MG63 (cell line): ENCODE data around the gene CXXC5. TPM values are rescaled to one million over a fixed set of nuclear protein-coding genes. Genes with fewer than 3 reads are reported as not detected.

Experiments used
- DNase-seq: peaks from one replicate; pipeline ENCODE4 v3.0.0-alpha.2; 2020
- H3K27me3 ChIP-seq: fragments of 250-450 bp; sonication (Bioruptor Pico); 2 replicates; pipeline ENCODE4 v1.5.1; 2020; ENCODE audit warnings: mild to moderate bottlenecking, moderate library complexity
- H3K36me3 ChIP-seq: fragments of 250-450 bp; sonication (Bioruptor Pico); 2 replicates; pipeline ENCODE4 v1.5.1; 2020; ENCODE audit warnings: mild to moderate bottlenecking, moderate library complexity
- H3K4me3 ChIP-seq: fragments of 250-450 bp; sonication (Bioruptor Pico); 2 replicates; pipeline ENCODE4 v1.5.1; 2020; ENCODE audit warnings: mild to moderate bottlenecking, moderate library complexity
- H3K9me3 ChIP-seq: fragments of 250-450 bp; sonication (Bioruptor Pico); 2 replicates; pipeline ENCODE4 v1.5.1; 2020; ENCODE audit warnings: mild to moderate bottlenecking, moderate library complexity
- total RNA-seq: library from RNA; depleted of rRNA; stranded (reverse); fragments of >200 nt; shearing (Covaris generic); gene quantifications from 2 replicates; pipeline ENCODE4 v1.2.3, GENCODE V29; 2014; ENCODE audit warnings: low replicate concordance

Gene CXXC5
- total RNA-seq, 1 experiment from 2014 or later, result 193 TPM

DNA sequence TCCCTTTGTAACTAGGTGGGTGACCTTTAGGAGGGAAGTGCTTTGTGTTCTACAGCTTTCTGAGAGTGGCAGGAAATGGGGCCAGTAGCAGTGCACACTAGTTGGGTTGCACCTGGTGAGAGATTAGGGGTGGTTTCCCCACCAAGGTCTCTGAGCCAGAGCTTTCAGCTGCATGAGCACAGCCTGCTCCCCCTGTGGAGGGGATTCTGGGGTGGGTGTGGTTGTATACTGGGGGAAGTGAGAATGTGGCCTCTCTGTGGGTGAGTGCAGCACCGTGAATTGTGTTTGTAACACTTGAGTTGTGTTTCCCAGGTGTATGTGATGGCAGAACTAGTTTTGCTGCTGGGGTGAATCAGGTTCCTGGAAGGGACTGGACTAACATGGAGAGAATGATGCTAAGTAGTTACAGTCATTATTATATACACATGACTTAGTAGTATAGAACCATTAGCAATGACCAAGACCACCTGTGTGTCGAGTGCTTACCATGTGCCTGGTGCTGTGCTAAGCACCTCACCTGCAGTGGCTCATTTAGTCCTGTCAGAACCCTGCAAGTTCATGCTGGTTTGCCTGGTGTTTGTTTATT lies 11.8 kb upstream of the CXXC5 start:
- Histone ChIP-seq H3K36me3 (peaks cover 14% of the 10 kb centered on the region), H3K27me3 (no peaks in the 10 kb centered on the region), H3K4me3 (no peak overlapping the region), H3K9me3 (no peaks in the 10 kb centered on the region)
- DNase-seq, result no peak

DNA sequence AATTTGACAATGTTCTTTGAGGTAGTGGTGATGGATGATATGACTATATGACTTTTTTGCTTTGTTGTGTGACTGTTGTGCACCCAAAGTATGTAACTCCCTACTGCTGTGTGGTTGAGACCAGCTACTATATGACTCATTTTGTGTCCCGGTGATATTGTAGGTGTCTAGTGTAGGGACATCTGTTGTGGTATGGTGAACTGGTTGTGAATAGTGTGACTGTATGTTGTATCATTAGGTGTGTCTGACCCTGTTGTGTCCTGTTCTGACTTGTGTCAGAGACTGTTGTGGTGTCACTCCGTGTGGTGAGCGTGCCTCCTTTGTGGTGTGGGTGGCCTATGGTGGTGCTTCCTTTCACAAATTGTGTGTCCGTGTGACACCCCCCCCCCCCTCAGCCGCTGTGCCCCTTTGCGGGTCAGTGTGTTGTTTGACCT lies 11.2 kb upstream of the CXXC5 start:
- Histone ChIP-seq H3K36me3 (peaks cover 12% of the 10 kb centered on the region), H3K27me3 (no peaks in the 10 kb centered on the region), H3K4me3 (peak overlapping the region; percentile 48), H3K9me3 (no peaks in the 10 kb centered on the region)
- no peak for DNase-seq

DNA sequence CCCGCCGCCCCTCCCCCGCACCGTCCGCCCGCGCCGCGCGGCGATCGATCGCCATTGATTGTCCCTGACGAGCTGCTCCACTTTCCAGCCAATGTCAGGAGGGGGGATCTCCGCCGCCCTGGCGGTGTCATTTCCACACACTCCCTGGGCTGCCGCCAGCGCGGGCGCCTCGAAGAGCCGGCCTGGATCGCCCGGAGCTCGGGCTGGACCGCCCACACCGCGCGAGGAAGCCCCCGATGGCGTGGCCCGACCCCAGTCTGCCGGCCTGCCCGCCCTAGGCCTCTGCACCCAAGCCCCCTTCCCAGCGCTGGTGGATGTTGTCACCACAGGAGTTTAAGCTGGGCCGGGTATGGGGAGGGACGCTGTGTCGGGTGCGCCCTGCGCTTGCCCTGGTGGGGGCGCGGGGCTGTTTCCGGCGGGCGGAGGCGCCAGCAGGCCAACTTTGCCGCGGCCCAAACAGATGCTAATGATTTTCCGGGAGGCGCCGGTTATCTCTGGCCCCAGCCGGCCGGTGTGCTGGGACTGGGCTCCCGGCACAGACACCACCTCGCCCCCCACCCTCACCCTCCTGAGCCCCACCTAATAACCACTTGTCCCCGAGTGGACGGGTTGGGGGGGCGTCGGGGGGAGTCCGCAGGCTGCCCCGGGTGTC lies 10.6 kb upstream of the CXXC5 start:
- H3K27me3 ChIP-seq, result no peaks in the 10 kb centered on the region
- H3K36me3 ChIP-seq, result peaks cover 10% of the 10 kb centered on the region
- H3K9me3 ChIP-seq, result no peaks in the 10 kb centered on the region
- peak overlapping the region; percentile 48 for H3K4me3 ChIP-seq
- peak; percentile 90 for DNase-seq

DNA sequence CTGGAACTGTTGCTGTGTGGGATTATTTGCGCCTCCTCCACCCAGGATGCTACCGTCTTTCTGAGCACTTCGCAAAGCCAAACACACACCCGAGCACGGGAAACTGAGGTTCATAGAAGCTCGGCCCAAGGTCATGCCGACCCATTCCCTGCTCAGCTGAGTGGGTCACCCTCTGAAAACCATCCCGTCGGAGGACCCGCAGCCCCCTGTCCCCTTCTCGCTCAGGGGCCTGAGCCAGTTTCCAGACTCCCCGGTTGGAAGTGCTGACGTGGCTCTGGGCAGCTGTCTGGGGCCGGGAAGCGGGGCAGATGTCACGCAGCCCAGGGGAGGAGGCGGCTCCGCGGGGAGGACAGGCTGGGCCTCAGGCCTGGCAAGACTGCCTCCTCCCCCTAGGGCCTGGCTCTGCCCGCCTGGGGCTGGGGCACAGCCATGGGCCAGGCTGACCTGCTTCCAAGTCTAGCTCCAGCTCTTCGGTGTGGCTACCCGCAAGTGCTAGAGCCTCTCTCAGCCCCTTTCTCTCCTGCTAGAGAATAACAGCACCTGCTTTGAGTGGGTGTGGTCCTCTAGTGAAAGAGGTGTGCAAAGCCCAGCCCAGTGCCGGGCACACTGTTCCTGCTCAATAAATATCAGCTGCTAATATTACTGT lies 9.9 kb upstream of the CXXC5 start:
- Histone ChIP-seq H3K4me3 (peak overlapping the region; percentile 48), H3K27me3 (no peaks in the 10 kb centered on the region), H3K9me3 (no peaks in the 10 kb centered on the region), H3K36me3 (peaks cover 7% of the 10 kb centered on the region)
- peak; percentile 99 for DNase-seq

DNA sequence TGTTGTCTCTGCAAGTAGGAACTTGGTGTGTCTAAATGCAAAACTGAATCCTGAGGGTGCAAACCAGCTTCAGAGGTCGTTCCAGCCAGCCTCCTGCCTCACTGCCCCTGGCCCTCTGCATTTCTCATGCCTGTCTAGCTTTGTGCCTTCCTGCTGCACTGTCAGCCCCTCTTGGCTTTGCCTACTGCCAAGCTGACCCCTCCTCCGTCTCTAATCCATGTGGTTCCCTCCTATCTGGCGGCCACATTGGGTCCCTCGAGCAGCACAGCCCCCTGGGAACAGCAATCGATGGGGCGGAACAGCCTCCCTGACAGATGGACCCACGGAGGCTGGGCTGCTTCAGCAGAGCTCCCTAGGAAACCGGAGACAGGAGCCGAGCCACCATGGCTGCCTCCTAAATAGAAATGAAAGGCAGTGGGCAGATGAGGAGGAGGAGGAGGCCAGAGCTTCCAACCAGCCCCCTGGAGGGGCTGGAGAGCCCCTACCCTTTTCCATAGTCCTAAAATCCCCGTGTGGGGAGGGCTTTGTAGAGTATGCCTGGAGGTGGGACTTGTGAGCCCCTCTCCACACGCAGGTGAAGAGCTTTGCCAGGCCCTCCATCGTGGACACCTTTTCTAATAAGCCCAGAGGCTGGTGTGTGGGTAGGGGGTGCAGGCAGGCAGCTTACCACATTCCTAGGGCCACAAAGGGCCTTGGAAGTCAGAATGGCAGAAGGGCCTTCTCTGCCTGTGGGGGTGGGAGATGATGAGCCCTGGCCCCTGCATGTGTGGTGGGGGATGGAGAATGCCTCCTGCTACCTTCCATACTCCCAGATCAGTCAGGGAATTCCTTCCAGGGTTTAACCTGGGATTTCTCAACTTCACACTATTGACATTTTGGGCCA lies 9.2 kb upstream of the CXXC5 start:
- Histone ChIP-seq H3K36me3 (peaks cover 7% of the 10 kb centered on the region), H3K27me3 (no peaks in the 10 kb centered on the region), H3K9me3 (no peaks in the 10 kb centered on the region), H3K4me3 (no peak overlapping the region; the same call in 1 of the 2 replicates)
- DNase-seq, result no peak

DNA sequence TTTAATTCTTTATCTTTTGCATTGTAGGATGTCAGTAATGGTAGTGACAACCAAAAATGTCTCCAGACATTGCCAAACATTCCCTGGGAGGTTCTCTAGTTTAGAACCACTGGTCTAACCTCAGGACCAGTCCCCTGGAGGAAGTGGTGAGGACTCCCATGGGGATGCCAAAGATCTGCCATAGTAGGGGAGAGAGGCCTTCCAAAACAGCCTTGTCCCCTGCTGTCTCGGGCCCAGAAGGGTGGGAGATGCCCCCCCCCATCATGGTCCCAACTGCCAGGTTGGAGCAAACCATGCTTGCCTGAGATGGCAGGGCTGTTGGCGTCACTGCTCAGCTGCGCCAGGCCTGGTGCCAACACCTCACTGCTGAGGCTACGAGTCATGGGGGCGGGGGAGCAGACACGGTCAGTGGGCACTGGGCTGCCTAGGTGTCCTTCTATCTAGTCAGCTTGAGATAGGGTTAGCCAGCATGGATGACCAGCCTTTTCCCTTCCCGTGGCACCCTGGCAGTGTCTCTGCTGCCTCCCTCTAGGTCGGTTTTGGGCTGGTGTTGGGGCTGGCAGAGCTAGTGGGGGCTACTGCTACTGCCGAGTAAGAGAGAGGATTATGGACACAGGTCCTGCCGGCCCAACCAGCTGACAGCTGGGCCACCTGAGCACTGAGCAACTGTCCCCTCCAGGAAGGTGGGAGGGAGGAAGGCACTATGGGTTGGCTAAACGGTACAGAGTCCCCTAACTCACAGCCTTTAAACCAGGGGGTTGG lies 8.3 kb upstream of the CXXC5 start:
- DNase-seq, result peak; percentile 87
- no peaks in the 10 kb centered on the region for H3K9me3 ChIP-seq
- peaks cover 7% of the 10 kb centered on the region for H3K36me3 ChIP-seq
- no peaks in the 10 kb centered on the region for H3K27me3 ChIP-seq
- H3K4me3 ChIP-seq, result no peak overlapping the region

DNA sequence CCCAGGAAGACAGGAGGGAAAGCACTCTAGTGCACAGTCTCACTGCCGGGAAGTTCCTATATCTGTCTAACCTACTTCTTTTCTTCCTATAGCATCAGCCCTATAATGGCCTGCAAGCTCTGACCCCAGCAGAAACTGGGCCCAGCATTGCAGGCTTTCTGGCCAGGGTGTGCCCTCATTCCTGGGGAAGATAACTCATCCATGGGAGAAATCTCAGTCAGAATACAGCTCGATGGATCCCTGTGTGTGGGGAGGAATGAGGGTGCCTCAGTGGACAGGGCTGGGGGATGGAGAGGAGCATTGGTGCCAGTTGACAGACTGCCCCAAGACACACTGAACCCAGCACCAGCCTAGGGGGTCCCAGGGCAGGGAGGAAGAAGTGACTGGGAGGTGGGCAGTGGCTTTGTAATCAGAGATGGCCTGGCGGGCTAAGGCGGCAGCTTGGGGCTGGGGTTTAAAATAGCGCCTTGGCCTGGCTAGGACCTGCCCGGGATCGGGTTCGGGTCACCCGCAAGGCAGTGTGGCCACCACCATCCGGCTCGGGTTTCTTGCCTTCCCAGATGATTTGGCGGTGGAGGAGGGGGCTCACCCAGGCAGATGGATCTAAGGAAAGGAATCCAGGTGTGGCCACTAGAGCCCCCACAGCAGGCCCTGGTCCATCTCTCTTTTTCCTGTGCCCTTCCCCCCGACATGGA lies 7.6 kb upstream of the CXXC5 start:
- DNase-seq, result no peak
- H3K36me3 ChIP-seq, result peaks cover 7% of the 10 kb centered on the region
- no peaks in the 10 kb centered on the region for H3K9me3 ChIP-seq
- H3K4me3 ChIP-seq, result no peak overlapping the region
- no peaks in the 10 kb centered on the region for H3K27me3 ChIP-seq

DNA sequence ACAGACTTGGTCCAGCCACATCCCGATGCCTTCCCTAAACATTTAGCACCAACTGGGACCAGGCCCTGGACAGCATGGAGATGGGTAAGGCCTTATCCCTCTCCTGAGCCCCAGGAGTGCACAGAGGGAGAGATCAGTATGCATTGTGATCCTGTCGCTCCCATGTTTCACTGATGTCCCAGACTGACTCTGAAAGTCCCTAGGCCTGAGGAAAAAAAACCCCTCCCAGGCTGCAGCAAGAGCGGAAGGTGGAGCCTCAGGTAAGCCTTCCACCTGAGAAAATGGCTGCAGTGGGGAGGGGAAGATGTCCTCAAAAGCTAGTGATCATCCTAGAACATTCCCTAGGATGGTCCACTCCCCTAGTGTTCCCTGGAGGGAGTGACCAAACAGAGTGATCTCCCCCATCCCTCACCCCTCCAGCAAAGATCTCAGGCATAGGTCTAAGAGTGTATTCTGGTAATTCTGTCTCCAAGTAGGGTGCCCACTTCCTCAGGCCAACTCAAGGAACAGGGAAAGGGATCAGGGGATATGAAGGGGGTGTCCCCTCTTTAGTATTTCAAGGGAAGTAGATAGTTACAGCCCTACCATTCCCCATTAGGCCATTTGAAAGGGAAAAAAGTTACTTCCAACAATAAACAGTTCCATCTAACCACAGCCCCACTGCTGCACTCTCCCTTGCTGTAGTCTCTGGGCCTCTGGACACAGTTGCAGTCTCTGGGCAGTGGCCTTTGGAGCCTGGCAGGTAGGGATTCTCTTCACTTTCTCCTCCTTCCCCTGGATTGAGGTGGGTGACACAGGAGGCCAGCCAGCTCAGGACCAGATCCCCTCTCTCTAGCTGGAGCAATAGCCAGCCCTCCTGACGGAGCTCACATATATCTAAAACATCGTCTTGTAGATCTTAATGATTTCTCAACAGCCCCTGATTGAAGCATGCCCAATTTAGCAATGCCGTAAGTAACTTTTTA lies 6.8 kb upstream of the CXXC5 start:
- Histone ChIP-seq H3K9me3 (no peaks in the 10 kb centered on the region), H3K27me3 (no peaks in the 10 kb centered on the region), H3K4me3 (no peak overlapping the region), H3K36me3 (peaks cover 7% of the 10 kb centered on the region)
- no peak for DNase-seq

DNA sequence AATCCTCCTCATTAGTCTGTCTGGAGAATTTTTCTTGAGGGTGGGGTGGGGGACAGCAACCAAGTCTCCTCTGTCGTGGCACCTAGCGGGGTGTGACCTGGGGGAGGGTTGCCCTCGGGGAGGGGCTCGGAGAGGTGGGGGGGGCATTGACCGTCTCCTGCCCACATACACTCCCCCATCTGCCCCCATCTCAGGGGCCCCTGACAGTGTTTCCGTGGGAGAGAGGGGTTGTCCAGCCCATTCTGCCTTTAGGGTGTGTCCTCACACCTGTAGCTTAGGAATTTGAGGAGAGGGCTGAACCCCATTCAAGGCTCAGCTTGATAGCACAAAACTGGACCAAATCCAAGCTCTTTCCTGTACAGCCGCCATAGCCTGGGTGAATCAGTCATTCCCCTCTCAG lies 5.9 kb upstream of the CXXC5 start:
- no peaks in the 10 kb centered on the region for H3K9me3 ChIP-seq
- H3K36me3 ChIP-seq, result peaks cover 7% of the 10 kb centered on the region
- no peak overlapping the region for H3K4me3 ChIP-seq
- H3K27me3 ChIP-seq, result no peaks in the 10 kb centered on the region
- DNase-seq, result no peak

DNA sequence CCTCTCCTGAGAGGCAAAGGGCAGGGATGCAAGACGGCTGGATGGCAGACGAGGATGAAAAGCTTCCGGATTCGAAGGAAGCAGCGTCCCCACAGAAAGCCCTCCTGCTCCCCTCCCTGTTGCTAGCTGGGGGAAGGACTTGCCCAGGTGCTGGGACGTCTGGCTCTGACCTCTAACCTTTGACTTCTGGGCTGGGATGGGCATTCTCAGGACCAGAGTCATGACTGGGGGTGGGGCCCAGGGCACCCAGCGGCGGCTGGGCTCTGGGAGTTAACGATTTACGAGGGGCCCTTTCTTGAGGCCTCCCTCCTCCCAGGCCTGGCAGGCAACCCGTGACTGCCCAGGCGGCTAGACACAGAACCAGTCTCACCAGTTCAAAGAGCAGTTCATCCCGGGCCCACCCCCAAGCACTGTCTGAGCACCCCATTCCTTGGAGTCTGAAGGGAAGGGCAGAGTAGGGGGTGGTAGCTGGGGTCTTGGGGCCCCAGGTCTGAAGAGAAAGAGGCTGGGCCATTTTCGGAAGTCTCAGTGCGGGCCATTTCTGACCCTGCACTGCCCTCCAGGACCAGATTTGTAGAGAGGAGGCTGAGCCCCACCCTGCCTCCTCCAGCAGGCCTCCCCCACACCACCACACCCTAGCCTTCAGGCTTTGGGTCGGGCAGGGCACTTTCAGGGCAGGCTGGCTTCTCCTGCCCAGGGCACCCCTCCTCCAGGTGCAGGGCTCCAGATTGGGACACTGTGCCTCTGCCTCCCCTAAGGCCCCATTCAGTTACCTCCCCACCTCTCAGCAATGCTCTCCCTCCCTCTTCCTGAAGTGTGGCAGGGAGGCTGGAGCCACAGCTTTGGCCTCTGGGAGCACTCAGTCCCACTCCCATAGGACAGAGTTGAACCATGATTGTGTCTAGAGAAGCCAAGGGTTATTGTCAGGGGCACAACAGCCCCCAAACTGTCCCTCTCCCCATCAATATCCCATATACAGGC lies 5.0 kb upstream of the CXXC5 start:
- DNase-seq, result no peak
- Histone ChIP-seq H3K27me3 (no peaks in the 10 kb centered on the region), H3K9me3 (no peaks in the 10 kb centered on the region), H3K4me3 (no peak overlapping the region), H3K36me3 (peaks cover 7% of the 10 kb centered on the region)

DNA sequence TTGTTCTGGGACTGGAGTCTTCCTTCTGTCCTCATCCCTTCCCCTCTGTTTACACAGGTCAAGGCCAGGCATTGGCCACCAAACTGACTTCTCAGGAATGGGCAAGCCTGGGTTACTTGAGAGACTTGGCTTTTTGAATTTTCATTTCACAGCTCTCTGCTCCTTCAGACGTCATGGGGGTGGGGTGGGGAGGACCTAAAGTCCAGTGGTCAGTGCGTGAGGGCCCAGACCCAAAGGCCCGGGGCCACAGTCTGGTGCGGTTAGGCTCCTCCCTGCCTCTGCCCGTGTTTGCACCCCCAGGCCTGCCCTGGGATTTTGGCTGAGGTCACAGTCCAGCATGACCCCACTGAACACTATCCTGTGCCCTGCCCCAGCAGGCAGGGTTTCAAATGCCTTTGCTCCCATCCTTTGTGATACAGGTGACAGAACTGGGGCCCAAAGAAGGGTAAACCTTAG lies 4.1 kb upstream of the CXXC5 start:
- no peaks in the 10 kb centered on the region for H3K9me3 ChIP-seq
- H3K4me3 ChIP-seq, result no peak overlapping the region
- no peak for DNase-seq
- H3K36me3 ChIP-seq, result peaks cover 3% of the 10 kb centered on the region; the same call in 1 of the 2 replicates
- no peaks in the 10 kb centered on the region for H3K27me3 ChIP-seq

DNA sequence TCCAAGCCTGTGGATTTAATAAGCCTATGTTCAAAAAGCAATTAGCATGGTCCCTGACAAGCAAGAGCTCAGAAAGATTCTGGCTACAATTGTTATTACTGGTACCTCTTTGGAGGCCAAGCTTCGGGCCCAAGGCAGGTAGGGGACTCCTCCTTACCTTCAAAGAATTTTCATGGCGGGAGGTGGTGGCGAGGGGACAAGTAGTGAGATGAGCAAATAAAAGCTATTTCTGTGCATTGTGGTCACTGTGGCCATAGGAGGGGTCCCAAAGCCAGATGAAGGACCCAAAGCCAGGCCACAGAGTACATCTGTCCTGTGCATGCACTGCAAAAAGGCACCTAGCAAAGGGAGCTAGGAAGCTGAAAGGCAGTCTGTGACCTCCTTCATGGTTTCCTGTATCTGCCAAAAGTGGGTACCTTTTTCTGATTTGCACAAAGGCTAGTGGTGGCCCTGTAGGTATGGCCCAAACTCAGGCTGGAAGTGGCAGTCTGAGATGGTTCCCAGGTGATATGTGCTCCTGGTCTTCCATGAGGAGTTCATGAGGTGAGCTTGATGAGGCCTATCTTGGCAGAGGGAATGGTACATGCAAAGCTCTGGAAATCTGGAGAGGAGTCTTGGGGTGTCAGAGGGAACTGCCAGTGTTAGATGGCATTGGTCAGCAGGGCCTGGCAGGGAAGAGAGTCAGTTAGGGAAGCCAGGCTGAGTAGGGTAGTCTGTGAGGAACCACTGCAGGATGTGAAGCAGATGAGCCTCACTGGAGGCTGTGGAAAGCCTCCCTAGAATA lies 3.3 kb upstream of the CXXC5 start:
- Histone ChIP-seq H3K4me3 (no peak overlapping the region), H3K9me3 (no peaks in the 10 kb centered on the region), H3K27me3 (no peaks in the 10 kb centered on the region), H3K36me3 (peaks cover 9% of the 10 kb centered on the region)
- DNase-seq, result no peak

DNA sequence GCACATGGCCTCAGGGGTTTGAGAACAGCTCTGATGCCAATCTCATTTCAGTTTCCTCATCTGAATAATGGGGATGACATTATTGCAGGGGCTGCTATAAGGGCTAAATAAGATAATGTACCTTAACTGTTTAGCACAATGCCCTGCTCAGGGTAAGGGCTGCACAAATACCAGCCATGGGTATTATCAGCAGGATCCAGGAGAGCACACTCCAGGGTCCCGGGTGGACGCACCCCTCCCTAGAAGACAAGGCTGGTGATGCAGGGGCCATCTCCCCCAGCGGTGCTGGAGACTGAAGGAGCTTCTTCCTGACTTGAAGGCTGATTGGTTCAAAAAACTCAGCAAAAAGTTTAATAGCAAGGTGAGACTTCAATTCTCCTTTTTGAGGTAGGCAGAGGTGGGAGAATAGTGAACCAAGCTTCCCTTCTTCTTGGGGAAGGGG lies 2.7 kb upstream of the CXXC5 start:
- no peaks in the 10 kb centered on the region for H3K9me3 ChIP-seq
- H3K36me3 ChIP-seq, result peaks cover 15% of the 10 kb centered on the region
- DNase-seq, result no peak
- H3K4me3 ChIP-seq, result no peak overlapping the region
- no peaks in the 10 kb centered on the region for H3K27me3 ChIP-seq
